SH-SY5Y (cell line): Measurements from ENCODE around the gene FADS3.

Experiments used
- GATA2 ChIP-seq: IDR thresholded peaks from 2 replicates; pipeline ENCODE4 v1.6.1; 2011; ENCODE audit warnings: mild to moderate bottlenecking, low read depth, low read length
- GATA3 ChIP-seq: IDR thresholded peaks from 2 replicates; pipeline ENCODE4 v1.6.1; 2011; ENCODE audit warnings: low read depth, mild to moderate bottlenecking, low read length, moderate library complexity

Gene FADS3

GRCh38 chr11:61918251-61918937 lies 27.0 kb upstream of the FADS3 start:
- TF ChIP-seq GATA2 (no peak), GATA3 (no peak)

GRCh38 chr11:61917334-61918109 lies 26.2 kb upstream of the FADS3 start, which contains the start of gene RAB3IL1:
Gene RAB3IL1, minus strand, starts transcription at chr11:61917566. Its CDS starts 199 bp downstream, at chr11:61917367.
- TF ChIP-seq GATA2, result no peak
- no peak for TF ChIP-seq GATA3

GRCh38 chr11:61916737-61917333 lies 25.5 kb upstream of the FADS3 start:
- no peak for TF ChIP-seq GATA3
- no peak for TF ChIP-seq GATA2

- TF ChIP-seq GATA2, result no peak
- no peak for TF ChIP-seq GATA3
Measured at GRCh38 chr11:61914471-61915171, 23.3 kb upstream of the FADS3 start.

- TF ChIP-seq GATA2, result no peak
- no peak for TF ChIP-seq GATA3
Measured at GRCh38 chr11:61913699-61914395, 22.5 kb upstream of the FADS3 start.

GRCh38 chr11:61912991-61913698 lies 21.8 kb upstream of the FADS3 start:
- no peak for TF ChIP-seq GATA2
- TF ChIP-seq GATA3, result no peak

GRCh38 chr11:61912530-61912898 lies 21.2 kb upstream of the FADS3 start:
- no peak for TF ChIP-seq GATA3
- no peak for TF ChIP-seq GATA2

- TF ChIP-seq GATA2 (no peak), GATA3 (no peak)
Measured at GRCh38 chr11:61911701-61912529, 20.6 kb upstream of the FADS3 start.

GRCh38 chr11:61911128-61911700 lies 19.9 kb upstream of the FADS3 start:
- TF ChIP-seq GATA2, result no peak
- TF ChIP-seq GATA3, result no peak

- TF ChIP-seq GATA2 (no peak), GATA3 (no peak)
Measured at GRCh38 chr11:61910187-61911127, 19.1 kb upstream of the FADS3 start.
